ENCODE results near the gene XRN2.
"Not testable (repeated sequence)": the region's sequence is repeated elsewhere in the genome, so short reads cannot be mapped to it uniquely, and the experiment has no call there.

Gene XRN2

GRCh38 chr20:21391185-21391971 lies 88.2 kb downstream of the XRN2 start:
- no peak for DNase-seq

DNA sequence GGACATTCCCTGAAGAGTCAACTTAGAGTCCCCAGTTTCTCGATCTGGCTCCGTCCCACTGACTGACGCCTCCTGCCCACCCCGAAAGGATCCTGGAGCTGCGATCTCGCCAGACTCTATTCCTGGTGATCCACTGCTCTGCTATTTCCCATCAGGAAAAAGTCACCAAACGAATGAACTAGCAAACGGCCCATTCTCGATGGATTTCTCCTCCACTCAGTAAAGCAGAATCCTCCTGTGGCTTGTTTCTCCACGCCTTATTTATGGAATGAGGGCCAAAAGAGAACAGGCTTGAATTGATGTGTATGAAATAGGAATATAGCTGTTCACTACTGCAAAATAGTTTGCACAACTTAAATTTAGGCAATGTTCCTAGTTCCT lies 88.8 kb downstream of the XRN2 start:
- DNase-seq: no peak

- no peak for DNase-seq
Observed at GRCh38 chr20:21393166-21393565, 90.0 kb downstream of the XRN2 start.

- no peak for DNase-seq
Observed at GRCh38 chr20:21393816-21394519, 90.8 kb downstream of the XRN2 start.

- DNase-seq: no peak
Observed at GRCh38 chr20:21394551-21394950, 91.4 kb downstream of the XRN2 start.

GRCh38 chr20:21395051-21395665 lies 92.0 kb downstream of the XRN2 start:
- no peak for DNase-seq

- DNase-seq: peak; percentile 25
Observed at GRCh38 chr20:21395666-21396598, 92.8 kb downstream of the XRN2 start.

GRCh38 chr20:21396599-21397340 lies 93.6 kb downstream of the XRN2 start:
- DNase-seq: no peak

DNA sequence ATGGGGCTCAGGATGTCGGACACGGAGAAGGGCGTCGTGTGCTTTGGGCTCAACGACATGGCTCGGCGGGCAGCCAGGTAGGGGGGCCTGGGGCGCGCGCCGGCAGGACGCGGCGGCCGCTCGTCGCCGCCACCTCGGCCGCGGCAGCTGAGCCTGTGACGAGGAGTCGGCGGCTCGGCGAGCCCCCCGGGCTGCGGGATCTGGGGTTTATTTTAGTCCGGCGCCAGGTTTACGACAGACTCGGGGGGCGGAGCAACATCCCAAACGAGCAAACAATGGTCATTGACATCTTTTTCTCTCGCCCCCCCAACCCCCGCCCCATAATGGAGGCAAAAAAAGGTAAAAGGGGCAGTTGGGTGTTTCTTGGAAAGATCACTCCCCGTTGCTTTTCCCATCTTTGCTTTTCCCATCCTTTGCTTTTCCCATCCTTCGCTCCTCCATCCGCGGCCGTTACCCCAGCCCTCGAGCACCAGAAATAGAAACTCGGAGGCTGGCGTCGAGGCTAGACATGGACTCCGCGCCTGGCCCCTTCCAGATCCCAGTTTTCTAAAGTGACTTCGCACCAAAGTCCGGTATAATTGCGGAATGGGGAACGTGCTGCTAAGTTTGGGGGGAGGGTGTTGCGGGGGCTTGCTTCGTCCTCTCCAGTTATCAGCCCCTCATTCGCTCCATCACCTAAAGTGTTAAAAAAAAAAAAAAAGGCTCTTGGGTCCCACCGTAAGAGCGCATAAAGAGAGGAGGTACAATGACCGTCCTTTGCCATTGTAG lies 94.4 kb downstream of the XRN2 start, which contains the start of gene NKX2-4:
Gene NKX2-4, minus strand, starts transcription at position 186 of the 768 bp plus-strand sequence. Its CDS starts 127 bp downstream, at position 59.
- no peak for DNase-seq

GRCh38 chr20:21398109-21399004 lies 95.2 kb downstream of the XRN2 start:
- no peak for DNase-seq

- no peak for DNase-seq
Observed at GRCh38 chr20:21399005-21399475, 95.9 kb downstream of the XRN2 start.

GRCh38 chr20:21411725-21412124 lies 108.6 kb downstream of the XRN2 start:
- DNase-seq: no peak

DNA sequence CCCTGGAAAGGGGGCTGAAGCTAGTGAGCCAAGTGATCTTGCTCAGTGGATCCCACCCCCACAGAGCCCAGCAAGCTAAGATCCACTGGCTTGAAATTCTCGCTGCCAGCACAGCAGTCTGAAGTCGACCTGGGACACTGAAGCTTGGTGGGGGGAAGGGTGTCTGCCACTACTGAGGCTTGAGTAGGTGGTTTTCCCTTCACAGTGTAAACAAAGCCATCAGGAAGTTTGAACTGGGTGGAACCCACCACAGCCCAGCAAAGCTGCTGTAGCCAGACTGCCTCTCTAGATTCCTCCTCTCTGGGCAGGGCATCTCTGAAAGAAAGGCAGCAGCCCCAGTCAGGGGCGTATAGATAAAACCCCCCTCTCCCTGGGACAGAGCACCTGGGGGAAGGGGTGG lies 110.9 kb downstream of the XRN2 start:
- not testable (repeated sequence) for DNase-seq

DNA sequence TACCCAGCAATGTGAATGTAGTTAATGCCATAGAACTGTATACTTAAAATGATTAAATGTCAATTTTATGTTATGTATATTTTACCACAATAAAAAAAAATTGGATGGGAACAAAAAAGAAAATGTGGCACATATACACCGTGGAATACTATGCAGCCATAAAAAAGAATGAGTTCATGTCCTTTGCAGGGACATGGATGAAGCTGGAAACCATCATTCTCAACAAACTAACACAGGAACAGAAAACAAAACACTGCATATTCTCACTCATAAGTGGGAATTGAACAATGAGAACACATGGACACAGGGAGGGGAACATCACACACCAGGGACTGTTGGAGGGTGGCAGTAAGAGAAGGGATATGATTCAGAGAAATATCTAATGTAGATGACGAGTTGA lies 116.0 kb downstream of the XRN2 start:
- not testable (repeated sequence) for DNase-seq

GRCh38 chr20:21421601-21422236 lies 118.6 kb downstream of the XRN2 start:
- DNase-seq: no peak

GRCh38 chr20:21423712-21424111 lies 120.6 kb downstream of the XRN2 start:
- not testable (repeated sequence) for DNase-seq

DNA sequence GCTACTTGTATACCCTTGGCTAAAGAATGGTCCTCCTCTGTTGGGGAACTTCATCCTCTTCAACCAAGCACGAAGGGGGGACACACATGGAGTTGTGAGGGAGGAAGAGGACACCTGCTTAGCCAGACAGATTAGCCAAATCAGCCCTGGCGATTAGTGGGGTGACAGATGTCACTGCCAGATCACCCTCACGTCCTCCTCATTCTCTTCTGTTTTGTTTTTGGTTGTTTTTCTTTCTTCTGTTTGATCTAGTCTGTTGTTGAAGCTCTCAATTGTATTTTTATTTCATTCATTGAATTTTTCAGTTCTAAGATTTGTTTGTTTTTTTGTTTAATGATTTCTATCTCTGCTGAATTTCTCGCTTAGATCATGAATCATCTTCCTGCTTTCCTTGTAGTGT lies 121.7 kb downstream of the XRN2 start:
- DNase-seq: no peak

DNA sequence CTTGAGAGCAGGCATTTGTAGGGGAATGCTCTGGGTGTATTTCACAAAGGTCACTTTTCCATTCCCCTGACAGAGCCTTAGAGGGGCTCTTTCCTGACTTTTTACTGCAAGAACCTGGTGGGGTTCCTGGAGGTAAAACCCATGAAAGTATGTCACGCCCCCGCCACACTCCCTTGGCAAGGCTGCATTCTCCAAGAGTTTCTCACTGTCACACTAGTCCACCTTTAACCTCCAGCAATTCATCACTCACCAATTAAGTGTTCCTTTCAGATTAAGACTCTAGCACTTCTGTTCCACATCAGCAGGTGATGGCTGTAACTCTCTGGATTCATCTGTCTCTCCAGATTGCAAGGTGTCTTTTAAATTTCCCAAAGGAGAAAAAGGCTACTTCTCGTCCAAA lies 126.9 kb downstream of the XRN2 start:
- DNase-seq: no peak

- DNase-seq: no peak
Observed at GRCh38 chr20:21432911-21433310, 129.8 kb downstream of the XRN2 start.
